ENCODE measurements around the gene ACSM5.

DNA sequence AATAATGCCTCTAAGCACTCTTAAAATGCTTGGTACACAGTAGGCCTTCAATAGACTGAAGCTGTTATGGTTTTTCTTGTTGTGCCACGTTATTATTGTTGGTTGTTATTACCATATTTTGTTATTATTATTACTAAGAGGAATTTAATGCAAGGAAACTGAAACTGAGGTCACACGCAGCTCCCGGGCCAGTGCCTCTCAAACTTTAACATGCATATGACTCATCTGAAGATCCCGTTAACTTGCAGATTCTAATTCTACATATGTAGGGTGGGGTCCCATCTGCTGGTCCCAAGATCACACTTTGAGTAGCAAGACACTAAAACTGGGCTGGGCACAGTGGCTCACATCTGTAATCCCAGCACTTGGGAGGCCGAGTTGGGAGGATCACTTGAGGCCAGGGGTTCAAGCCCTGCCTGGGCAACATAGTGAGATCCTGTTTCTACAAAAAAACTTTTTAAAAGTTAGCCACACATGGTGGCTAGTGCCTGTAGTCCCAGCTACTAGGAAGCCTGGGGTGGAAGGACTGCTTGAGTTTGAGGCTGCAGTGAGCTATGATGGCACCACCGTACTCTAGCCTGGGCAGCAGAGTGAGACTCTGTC is 888 bp downstream of the ACSM5 start:
- TF ChIP-seq, protein P1, sequence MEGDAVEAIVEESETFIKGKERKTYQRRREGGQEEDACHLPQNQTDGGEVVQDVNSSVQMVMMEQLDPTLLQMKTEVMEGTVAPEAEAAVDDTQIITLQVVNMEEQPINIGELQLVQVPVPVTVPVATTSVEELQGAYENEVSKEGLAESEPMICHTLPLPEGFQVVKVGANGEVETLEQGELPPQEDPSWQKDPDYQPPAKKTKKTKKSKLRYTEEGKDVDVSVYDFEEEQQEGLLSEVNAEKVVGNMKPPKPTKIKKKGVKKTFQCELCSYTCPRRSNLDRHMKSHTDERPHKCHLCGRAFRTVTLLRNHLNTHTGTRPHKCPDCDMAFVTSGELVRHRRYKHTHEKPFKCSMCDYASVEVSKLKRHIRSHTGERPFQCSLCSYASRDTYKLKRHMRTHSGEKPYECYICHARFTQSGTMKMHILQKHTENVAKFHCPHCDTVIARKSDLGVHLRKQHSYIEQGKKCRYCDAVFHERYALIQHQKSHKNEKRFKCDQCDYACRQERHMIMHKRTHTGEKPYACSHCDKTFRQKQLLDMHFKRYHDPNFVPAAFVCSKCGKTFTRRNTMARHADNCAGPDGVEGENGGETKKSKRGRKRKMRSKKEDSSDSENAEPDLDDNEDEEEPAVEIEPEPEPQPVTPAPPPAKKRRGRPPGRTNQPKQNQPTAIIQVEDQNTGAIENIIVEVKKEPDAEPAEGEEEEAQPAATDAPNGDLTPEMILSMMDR (IDR thresholded peaks at IDR 0.05), result no peak
- no peak for TF ChIP-seq EZH2 (IDR thresholded peaks at IDR 0.05; ENCODE audit: borderline replicate concordance, insufficient read depth, low read depth, low read length, poor library complexity, severe bottlenecking)

All from B cell (primary cell).